Adrenal gland (tissue), 5 donors: Measurements from ENCODE around the gene ERBB4.

Source experiments
- POLR2A ChIP-seq, 2 donors: fragments of 450-650 bp; IDR thresholded peaks; one replicate each; pipeline ENCODE4 v1.6.1; 2017; ENCODE audit warnings: antibody characterized with exemption in 2 of 2, mild to moderate bottlenecking in 2 of 2, moderate library complexity in 1 of 2
- TF ChIP-seq, protein P1 (sequence below), 6 experiments: fragments of 450-650 bp in 4 of 6; fragments of 200-600 bp in 2 of 6; sonication (generic) in 1 of 6; IDR thresholded peaks; 1 replicate in 5 of 6; 2 replicates in 1 of 6; pipeline versions ENCODE4 v1.5.1 to v1.8.0; 2016 to 2021; ENCODE audit warnings: antibody characterized with exemption in 6 of 6, mild to moderate bottlenecking in 2 of 6, moderate library complexity in 1 of 6
- donor health status: DM: no; HTN: no; CAD: no.

DNA sequence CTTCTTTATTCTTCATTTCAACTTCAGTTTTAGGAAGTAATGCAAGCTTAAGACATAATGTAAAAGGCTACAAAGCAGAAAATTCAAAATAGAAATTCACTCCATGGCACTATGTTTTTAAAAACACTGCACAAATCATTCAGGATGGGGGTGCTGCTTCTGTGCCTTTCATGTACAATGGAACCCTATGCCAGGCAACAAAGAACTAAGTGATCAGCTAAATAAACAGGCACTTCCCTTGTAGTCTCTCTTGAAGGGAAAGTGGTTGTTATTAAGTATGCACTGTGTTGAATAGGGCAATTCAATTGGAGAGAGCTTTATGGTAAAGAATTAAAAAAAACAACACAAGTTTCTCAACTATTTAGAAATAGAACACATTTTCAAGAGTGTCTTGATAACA, 10.9 kb upstream of the ERBB4 start:
- TF ChIP-seq, protein P1, sequence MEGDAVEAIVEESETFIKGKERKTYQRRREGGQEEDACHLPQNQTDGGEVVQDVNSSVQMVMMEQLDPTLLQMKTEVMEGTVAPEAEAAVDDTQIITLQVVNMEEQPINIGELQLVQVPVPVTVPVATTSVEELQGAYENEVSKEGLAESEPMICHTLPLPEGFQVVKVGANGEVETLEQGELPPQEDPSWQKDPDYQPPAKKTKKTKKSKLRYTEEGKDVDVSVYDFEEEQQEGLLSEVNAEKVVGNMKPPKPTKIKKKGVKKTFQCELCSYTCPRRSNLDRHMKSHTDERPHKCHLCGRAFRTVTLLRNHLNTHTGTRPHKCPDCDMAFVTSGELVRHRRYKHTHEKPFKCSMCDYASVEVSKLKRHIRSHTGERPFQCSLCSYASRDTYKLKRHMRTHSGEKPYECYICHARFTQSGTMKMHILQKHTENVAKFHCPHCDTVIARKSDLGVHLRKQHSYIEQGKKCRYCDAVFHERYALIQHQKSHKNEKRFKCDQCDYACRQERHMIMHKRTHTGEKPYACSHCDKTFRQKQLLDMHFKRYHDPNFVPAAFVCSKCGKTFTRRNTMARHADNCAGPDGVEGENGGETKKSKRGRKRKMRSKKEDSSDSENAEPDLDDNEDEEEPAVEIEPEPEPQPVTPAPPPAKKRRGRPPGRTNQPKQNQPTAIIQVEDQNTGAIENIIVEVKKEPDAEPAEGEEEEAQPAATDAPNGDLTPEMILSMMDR (IDR thresholded peaks at IDR 0.05), result no peak
- no peak for TF ChIP-seq POLR2A (IDR thresholded peaks at IDR 0.05)
